ENCODE results near the gene U2AF2.

The U2AF2 gene

GRCh38 chr19:55692681-55693081 lies 37.8 kb downstream of the U2AF2 start:
- in situ Hi-C loops (cut with HindIII; ENCODE audit: low sequenced_read_pairs), result no loop called here
- DNase-seq (ENCODE audit: low read depth, low spot score), result no peak
- no peak overlapping the region for H3K4me3 ChIP-seq (ENCODE audit: low read depth, low read length)
- TF ChIP-seq, protein P1, sequence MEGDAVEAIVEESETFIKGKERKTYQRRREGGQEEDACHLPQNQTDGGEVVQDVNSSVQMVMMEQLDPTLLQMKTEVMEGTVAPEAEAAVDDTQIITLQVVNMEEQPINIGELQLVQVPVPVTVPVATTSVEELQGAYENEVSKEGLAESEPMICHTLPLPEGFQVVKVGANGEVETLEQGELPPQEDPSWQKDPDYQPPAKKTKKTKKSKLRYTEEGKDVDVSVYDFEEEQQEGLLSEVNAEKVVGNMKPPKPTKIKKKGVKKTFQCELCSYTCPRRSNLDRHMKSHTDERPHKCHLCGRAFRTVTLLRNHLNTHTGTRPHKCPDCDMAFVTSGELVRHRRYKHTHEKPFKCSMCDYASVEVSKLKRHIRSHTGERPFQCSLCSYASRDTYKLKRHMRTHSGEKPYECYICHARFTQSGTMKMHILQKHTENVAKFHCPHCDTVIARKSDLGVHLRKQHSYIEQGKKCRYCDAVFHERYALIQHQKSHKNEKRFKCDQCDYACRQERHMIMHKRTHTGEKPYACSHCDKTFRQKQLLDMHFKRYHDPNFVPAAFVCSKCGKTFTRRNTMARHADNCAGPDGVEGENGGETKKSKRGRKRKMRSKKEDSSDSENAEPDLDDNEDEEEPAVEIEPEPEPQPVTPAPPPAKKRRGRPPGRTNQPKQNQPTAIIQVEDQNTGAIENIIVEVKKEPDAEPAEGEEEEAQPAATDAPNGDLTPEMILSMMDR (IDR thresholded peaks at IDR 0.05; ENCODE audit: low read depth, low read length), result no peak

- no peak overlapping the region for H3K4me3 ChIP-seq (ENCODE audit: low read depth, low read length)
- TF ChIP-seq, protein P1 (IDR thresholded peaks at IDR 0.05; ENCODE audit: low read depth, low read length), result no peak
- DNase-seq (ENCODE audit: low read depth, low spot score), result no peak
- in situ Hi-C loops (cut with HindIII; ENCODE audit: low sequenced_read_pairs), result no loop called here
Measured at GRCh38 chr19:55693336-55693974, 38.6 kb downstream of the U2AF2 start.

DNA sequence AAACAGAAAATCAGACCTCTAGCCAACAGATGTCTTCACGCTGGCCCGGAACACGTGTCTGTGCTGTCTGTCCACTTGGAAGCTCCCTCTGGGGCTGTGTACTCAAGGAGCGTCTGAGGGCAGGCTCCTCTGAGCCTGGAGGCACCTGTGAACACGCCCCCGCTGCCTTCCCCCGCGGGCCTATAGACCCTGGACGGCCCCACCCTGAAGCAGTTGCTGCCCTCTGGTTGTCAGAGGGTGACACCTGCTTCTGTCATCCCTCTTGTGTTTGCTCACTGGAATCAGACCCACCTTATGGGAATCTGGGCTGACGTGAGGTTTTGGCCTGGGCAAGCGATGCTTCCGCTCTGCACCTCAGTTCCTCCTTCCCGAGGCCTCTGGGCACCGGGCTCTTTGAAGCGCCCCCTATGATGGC lies 39.4 kb downstream of the U2AF2 start:
- TF ChIP-seq, protein P1 (IDR thresholded peaks at IDR 0.05; ENCODE audit: low read depth, low read length), result no peak
- in situ Hi-C loops (cut with HindIII; ENCODE audit: low sequenced_read_pairs), result no loop called here
- H3K4me3 ChIP-seq (ENCODE audit: low read depth, low read length), result no peak overlapping the region
- no peak for DNase-seq (ENCODE audit: low read depth, low spot score)

DNA sequence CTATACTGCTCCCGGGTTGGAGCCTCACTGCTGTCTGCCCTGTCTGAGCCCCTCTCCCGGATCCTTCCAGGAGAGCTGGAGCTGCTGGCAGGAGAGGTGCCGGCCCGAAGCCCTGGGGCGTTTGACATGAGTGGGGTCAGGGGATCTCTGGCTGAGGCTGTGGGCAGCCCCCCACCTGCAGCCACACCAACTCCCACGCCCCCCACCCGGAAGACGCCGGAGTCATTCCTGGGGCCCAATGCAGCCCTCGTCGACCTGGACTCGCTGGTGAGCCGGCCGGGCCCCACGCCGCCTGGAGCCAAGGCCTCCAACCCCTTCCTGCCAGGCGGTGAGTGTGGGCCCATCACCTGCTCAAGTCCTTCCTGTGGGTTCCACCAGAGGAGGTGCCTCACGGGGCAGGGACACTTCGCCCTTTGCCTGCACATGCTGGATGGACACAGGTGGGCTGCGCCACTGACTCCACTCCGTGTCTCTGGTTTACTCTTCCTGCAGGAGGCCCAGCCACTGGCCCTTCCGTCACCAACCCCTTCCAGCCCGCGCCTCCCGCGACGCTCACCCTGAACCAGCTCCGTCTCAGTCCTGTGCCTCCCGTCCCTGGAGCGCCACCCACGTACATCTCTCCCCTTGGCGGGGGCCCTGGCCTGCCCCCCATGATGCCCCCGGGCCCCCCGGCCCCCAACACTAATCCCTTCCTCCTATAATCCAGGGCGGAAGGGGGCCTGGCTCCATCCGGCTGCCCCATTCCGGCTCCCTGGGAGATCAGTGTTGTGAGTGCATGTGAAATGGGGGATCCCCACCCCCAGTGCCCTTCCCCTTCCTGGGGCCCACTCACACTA lies 40.0 kb downstream of the U2AF2 start:
- H3K4me3 ChIP-seq (ENCODE audit: low read depth, low read length), result no peak overlapping the region
- in situ Hi-C loops (cut with HindIII; ENCODE audit: low sequenced_read_pairs), result no loop called here
- DNase-seq (ENCODE audit: low read depth, low spot score), result no peak
- TF ChIP-seq, protein P1 (IDR thresholded peaks at IDR 0.05; ENCODE audit: low read depth, low read length), result no peak

DNA sequence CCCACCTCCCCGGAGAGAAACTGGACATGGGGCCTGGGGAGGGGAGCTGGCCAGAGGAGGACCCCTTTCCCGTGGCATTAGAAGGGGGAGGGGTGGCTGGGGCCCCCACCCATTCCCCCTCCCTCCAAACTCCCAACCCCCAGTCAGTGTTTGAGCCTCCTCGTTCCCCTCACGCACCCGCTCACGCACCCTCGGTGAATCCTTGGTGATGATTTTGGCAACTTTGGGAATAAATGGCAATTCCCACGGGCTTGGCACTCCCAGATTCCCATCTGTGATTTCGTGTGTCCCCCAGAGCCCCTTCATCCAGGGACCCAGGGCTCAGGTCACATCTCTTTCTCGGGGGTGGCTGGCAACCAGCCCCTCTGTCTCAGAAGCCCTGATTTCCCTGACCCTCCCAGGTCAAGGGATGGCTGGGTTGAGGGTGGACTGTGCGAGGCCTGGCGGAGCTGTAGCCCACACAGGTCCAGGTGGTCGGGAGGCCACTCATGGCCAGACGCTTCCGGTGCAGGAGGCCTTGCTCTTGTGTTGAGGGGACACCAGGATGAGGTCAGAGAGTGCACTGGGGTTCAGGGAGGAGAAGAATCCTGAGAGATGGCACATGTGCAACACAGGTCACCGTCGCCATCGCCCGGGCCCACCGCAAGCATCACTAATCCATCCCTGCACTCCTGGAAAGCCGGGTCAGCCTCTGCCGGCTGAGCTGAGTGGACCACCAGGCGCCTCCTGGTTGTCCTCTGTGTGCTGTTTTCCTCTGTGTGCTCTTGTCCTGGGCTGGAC lies 40.9 kb downstream of the U2AF2 start:
- in situ Hi-C loops (cut with HindIII; ENCODE audit: low sequenced_read_pairs), result no loop called here
- TF ChIP-seq, protein P1 (IDR thresholded peaks at IDR 0.05; ENCODE audit: low read depth, low read length), result no peak
- H3K4me3 ChIP-seq (ENCODE audit: low read depth, low read length), result no peak overlapping the region
- DNase-seq (ENCODE audit: low read depth, low spot score), result no peak

- TF ChIP-seq, protein P1 (IDR thresholded peaks at IDR 0.05; ENCODE audit: low read depth, low read length), result no peak
- DNase-seq (ENCODE audit: low read depth, low spot score), result no peak
- no peak overlapping the region for H3K4me3 ChIP-seq (ENCODE audit: low read depth, low read length)
- in situ Hi-C loops (cut with HindIII; ENCODE audit: low sequenced_read_pairs), result no loop called here
Measured at GRCh38 chr19:55696301-55697068, 41.6 kb downstream of the U2AF2 start.
